ENCODE measurements around the gene FADS2.

DNA sequence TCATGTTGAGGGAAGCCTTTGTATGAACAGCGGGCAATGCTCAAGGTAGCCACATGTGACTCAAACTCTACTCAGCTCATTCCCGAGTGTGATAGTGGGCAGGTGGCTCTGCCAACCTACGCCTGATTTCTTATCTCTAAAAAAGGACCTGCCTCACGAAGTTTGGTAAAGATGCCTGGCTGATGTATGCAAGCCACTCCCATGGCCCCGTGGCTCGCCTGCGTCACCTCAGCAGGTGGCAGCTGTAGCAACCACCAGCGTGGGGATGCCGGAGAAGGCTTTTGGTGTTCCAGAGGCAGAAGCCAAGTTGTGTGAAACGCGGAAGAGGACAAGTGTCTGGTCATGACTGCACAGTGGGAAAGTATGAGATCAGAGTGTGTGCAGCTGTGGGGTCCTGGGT is 5.4 kb downstream of the FADS2 start:
- TF ChIP-seq, protein P1, sequence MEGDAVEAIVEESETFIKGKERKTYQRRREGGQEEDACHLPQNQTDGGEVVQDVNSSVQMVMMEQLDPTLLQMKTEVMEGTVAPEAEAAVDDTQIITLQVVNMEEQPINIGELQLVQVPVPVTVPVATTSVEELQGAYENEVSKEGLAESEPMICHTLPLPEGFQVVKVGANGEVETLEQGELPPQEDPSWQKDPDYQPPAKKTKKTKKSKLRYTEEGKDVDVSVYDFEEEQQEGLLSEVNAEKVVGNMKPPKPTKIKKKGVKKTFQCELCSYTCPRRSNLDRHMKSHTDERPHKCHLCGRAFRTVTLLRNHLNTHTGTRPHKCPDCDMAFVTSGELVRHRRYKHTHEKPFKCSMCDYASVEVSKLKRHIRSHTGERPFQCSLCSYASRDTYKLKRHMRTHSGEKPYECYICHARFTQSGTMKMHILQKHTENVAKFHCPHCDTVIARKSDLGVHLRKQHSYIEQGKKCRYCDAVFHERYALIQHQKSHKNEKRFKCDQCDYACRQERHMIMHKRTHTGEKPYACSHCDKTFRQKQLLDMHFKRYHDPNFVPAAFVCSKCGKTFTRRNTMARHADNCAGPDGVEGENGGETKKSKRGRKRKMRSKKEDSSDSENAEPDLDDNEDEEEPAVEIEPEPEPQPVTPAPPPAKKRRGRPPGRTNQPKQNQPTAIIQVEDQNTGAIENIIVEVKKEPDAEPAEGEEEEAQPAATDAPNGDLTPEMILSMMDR (IDR thresholded peaks at IDR 0.05): no peak
- TF ChIP-seq POLR2A (IDR thresholded peaks at IDR 0.05) (no peak), EP300 (IDR thresholded peaks at IDR 0.05; ENCODE audit: low read depth) (no peak), POLR2AphosphoS5 (IDR thresholded peaks at IDR 0.05) (no peak)

Measured in transverse colon (tissue), 4 donors.